ENCODE measurements around the gene RIMKLA.

RIMKLA gene

DNA sequence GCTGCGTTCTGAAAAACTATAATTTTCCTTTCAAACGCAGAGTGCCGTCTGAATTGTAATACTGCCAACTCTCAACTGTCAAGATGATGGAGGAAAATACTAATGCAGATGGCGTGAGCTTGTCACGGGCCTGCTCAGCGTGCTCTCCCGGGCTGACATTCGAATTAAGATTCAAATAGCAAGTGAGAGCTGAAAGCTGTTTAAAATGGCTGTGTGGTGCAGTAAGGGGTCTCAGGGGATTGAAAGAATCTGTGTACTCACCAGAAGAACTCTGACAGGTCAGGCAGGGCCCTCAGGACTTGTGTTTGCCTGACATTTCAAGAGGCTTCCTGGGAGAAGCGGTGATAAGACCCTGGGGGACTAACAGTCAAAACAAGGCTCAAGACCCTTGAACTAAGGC is 42.1 kb downstream of the RIMKLA start:
- TF ChIP-seq, protein P1, sequence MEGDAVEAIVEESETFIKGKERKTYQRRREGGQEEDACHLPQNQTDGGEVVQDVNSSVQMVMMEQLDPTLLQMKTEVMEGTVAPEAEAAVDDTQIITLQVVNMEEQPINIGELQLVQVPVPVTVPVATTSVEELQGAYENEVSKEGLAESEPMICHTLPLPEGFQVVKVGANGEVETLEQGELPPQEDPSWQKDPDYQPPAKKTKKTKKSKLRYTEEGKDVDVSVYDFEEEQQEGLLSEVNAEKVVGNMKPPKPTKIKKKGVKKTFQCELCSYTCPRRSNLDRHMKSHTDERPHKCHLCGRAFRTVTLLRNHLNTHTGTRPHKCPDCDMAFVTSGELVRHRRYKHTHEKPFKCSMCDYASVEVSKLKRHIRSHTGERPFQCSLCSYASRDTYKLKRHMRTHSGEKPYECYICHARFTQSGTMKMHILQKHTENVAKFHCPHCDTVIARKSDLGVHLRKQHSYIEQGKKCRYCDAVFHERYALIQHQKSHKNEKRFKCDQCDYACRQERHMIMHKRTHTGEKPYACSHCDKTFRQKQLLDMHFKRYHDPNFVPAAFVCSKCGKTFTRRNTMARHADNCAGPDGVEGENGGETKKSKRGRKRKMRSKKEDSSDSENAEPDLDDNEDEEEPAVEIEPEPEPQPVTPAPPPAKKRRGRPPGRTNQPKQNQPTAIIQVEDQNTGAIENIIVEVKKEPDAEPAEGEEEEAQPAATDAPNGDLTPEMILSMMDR (conservative IDR thresholded peaks at IDR 0.05; ENCODE audit: low read depth) = no peak
- H3K27ac ChIP-seq = no peak overlapping the region
- ChIA-PET CTCF (no interaction called here), POLR2A (ENCODE audit: low non-redundant PET) (no interaction called here)
- no peak for DNase-seq (ENCODE audit: low spot score)

DNA sequence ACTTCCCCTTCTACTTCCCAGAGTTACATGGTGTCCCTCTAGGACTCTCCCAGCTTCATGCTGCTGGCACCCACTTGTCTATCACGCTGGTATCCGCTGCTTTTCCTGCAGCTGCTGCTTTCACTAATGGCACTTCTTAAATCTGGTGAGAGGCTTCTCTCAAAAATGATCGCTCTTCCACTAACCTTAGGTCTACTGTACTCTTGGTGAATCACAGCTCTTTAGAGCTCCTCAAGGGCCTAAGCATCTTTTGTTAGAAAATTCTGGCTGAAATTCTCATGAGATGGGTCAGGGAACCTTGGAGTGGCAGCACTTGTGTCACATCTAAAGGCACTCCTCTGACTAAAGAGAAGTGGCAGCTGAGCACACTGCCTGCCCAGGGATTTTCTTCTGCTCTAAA is 43.1 kb downstream of the RIMKLA start:
- POLR2A ChIA-PET (ENCODE audit: low non-redundant PET) = no interaction called here
- TF ChIP-seq, protein P1 (conservative IDR thresholded peaks at IDR 0.05; ENCODE audit: low read depth) = no peak
- DNase-seq (ENCODE audit: low spot score) = no peak

DNA sequence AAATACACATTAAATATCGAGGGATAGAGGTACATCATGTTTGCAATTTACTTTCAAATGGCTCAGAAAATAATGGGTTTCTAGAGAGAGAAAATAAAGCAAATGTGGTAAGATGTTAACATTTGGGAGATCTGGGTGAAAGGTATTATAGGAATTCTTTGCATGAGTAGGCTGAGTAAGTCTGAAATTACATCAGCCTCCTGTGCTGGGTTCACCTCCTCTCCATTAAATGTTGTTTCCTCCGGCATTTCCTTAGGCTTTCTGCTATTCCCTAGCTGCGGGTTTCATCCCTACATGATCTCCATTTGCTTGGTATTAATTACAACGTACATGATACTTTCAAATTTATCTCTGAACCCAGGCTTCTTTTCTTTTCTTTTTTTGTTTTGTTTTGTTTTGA is 43.6 kb downstream of the RIMKLA start:
- ChIA-PET CTCF (no interaction called here), POLR2A (ENCODE audit: low non-redundant PET) (interaction anchor here (0.5 kb wide), 1 partner anchor 231 kb away, joined by 3 read pairs; no protein-coding TSS in a partner anchor)
- TF ChIP-seq, protein P1 (conservative IDR thresholded peaks at IDR 0.05; ENCODE audit: low read depth) = no peak
- DNase-seq (ENCODE audit: low spot score) = no peak
- H3K27ac ChIP-seq = no peak overlapping the region

More for the DNA sequence above, 43.1 kb downstream of the RIMKLA start:
- CTCF ChIA-PET = interaction anchor here (0.6 kb wide), 1 partner anchor 9 kb away, joined by 3 read pairs; no protein-coding TSS in a partner anchor
- H3K27ac ChIP-seq = no peak overlapping the region

DNA sequence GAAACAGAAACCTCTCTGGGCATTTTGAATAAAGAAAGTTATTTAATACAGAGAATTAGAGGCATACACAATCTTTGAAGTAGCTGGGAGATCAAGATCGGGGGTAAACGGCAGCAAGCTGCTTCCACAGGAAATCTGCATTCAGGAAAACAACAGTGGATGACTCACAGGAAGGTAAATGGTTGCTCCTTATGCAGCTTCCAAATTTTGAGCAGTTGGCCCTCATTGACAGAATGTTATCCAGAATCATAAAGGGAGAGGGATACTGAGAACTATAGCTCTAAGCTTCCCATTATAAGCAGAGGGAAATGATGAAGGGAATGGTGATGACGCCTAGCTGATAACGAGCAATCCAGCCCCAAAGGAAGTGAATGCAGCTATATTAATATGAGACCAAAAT is 46.6 kb downstream of the RIMKLA start:
- ChIA-PET POLR2A (ENCODE audit: low non-redundant PET) (no interaction called here), CTCF (no interaction called here)
- DNase-seq (ENCODE audit: low spot score) = no peak
- H3K27ac ChIP-seq = no peak overlapping the region
- TF ChIP-seq, protein P1 (conservative IDR thresholded peaks at IDR 0.05; ENCODE audit: low read depth) = no peak

DNA sequence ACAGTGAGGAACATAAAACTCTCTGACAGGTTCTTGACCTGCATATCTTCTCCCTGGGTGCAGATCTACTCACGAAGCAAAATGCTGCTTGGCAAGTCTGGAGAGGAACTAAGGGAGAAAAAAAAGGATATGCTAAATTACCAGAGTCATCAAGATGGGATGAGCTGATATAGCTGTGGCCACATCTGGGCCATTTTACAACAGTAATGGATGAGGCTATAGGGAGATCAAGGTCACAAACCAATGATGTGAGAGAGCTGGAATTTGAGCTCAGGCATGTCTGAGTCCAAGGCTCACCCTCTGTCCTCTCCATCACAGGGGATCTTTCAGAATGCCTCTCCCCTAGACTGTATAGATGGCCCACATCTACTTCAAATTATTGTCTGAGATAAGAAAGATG is 49.0 kb downstream of the RIMKLA start:
- TF ChIP-seq, protein P1 (conservative IDR thresholded peaks at IDR 0.05; ENCODE audit: low read depth) = no peak
- ChIA-PET CTCF (interaction anchor here (0.6 kb wide), 1 partner anchor 85 kb away, joined by 4 read pairs; no protein-coding TSS in a partner anchor), POLR2A (ENCODE audit: low non-redundant PET) (no interaction called here)
- no peak for DNase-seq (ENCODE audit: low spot score)
- no peak overlapping the region for H3K27ac ChIP-seq

DNA sequence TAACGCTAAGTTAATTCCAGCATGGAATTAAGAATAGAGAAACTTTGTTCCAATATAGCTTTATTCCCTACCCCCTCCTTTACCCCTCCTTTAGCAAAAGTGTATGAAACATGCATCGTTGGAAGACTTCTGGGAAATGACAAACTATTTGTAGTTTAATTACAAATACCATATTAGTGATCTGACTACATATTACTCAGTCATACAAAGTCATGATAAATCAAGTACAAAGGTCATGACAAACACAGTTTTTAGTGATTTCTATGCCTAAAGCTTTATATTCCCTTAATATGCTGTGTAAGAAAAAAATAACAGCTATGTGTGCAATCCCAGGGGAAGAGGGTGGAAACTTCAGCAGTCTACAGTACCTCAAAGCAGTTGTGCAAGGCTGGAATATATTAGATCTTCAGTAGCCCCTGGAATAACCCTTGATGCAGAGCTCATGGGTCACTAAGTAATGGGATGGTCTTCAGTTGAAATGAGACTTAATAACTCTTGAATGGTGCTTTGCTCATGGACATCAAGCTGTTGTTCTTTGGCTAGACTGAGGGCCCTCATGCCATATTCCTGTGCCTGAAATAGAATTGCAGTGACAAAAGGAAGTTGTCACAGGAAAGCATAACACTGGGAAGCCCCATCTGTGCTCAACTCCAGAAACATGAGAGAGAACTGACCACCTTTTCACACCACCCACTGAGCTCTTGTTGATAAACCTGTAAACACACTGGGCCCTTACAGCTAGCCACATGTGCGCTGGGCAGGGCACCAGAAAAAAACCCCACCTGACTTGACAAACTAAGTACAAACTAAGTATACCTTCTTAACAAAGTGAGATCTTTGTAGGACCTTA is 49.9 kb downstream of the RIMKLA start:
- no peak for DNase-seq (ENCODE audit: low spot score)
- ChIA-PET POLR2A (ENCODE audit: low non-redundant PET) (no interaction called here), CTCF (interaction anchor here (0.5 kb wide), 1 partner anchor 1148 kb away, joined by 3 read pairs; no protein-coding TSS in a partner anchor)
- TF ChIP-seq, protein P1 (conservative IDR thresholded peaks at IDR 0.05; ENCODE audit: low read depth) = no peak
- no peak overlapping the region for H3K27ac ChIP-seq

All from RWPE1 (cell line).